Breast epithelium (tissue), 4 donors: ENCODE results near the gene ZDHHC17. TPM values are rescaled to one million over a fixed set of nuclear protein-coding genes. Genes with fewer than 3 reads are reported as not detected.

Experiments
- DNase-seq, 2 donors: peaks; one replicate each; pipeline ENCODE4 v3.0.0-alpha.2; 2019; ENCODE audit warnings: low spot score in 2 of 2
- H3K27ac ChIP-seq, 2 donors: fragments of 200-600 bp; sonication (generic) in 1 of 2; one replicate each; pipeline ENCODE4 v1.5.1; 2016 to 2019; ENCODE audit warnings: mild to moderate bottlenecking in 1 of 2
- H3K27me3 ChIP-seq, 2 donors: fragments of 200-600 bp; sonication (generic) in 1 of 2; one replicate each; pipeline versions ENCODE4 v1.5.1 to v1.6.0; 2017 to 2019; ENCODE audit warnings: control low read depth in 1 of 2, mild to moderate bottlenecking in 1 of 2
- H3K36me3 ChIP-seq: fragments of 200-600 bp; one replicate; pipeline ENCODE4 v1.5.1; 2019
- H3K4me1 ChIP-seq, 2 donors: fragments of 200-600 bp; sonication (generic); one replicate each; pipeline ENCODE4 v1.5.1; 2016 to 2019; ENCODE audit warnings: control low read depth in 1 of 2
- H3K4me3 ChIP-seq, 3 donors: fragments of 200-600 bp; sonication (generic); 1 replicate in 2 of 3; 2 replicates in 1 of 3; pipeline ENCODE4 v1.5.1; 2016 to 2019; ENCODE audit warnings: mild to moderate bottlenecking in 3 of 3, moderate library complexity in 2 of 3
- H3K9me3 ChIP-seq, 2 donors: fragments of 200-600 bp; sonication (generic) in 1 of 2; one replicate each; pipeline ENCODE4 v1.5.1; 2016 to 2019; ENCODE audit warnings: control low read depth in 1 of 2
- POLR2A ChIP-seq: fragments of 450-650 bp; IDR thresholded peaks from one replicate; pipeline ENCODE4 v1.6.1; 2016; ENCODE audit warnings: antibody characterized with exemption, mild to moderate bottlenecking, moderate library complexity
- POLR2AphosphoS5 ChIP-seq, 3 donors: sonication (generic); formaldehyde crosslinking; IDR thresholded peaks; one replicate each; pipeline ENCODE4 v1.6.1; 2017; ENCODE audit warnings: antibody characterized with exemption in 3 of 3
- intact Hi-C: fragments of 100-400 bp; cut with DNase I; formaldehyde crosslinking; loops from one replicate; pipeline ENCODE4 v1.15.1; 2023; ENCODE audit warnings: low total_unique reads
- total RNA-seq, 3 donors: library from RNA; depleted of rRNA; stranded (reverse); fragments of >200 nt; gene quantifications; one replicate each; pipeline ENCODE4 v1.1.0, GENCODE V29; 2016
- TF ChIP-seq, protein P1 (sequence below), 3 donors: fragments of 450-650 bp; IDR thresholded peaks; one replicate each; pipeline ENCODE4 v1.5.1; 2016 to 2017; ENCODE audit warnings: antibody characterized with exemption in 3 of 3, mild to moderate bottlenecking in 3 of 3, moderate library complexity in 3 of 3

The ZDHHC17 gene
- total RNA-seq, 3 donors from 2014 or later, result 51.8 to 86.1 (median 67.2) TPM

GRCh38 chr12:76882367-76882766, 118.5 kb downstream of the ZDHHC17 start:
- no peaks in the 10 kb centered on the region for H3K4me1 ChIP-seq
- H3K27me3 ChIP-seq, result no peaks in the 10 kb centered on the region
- TF ChIP-seq, protein P1, sequence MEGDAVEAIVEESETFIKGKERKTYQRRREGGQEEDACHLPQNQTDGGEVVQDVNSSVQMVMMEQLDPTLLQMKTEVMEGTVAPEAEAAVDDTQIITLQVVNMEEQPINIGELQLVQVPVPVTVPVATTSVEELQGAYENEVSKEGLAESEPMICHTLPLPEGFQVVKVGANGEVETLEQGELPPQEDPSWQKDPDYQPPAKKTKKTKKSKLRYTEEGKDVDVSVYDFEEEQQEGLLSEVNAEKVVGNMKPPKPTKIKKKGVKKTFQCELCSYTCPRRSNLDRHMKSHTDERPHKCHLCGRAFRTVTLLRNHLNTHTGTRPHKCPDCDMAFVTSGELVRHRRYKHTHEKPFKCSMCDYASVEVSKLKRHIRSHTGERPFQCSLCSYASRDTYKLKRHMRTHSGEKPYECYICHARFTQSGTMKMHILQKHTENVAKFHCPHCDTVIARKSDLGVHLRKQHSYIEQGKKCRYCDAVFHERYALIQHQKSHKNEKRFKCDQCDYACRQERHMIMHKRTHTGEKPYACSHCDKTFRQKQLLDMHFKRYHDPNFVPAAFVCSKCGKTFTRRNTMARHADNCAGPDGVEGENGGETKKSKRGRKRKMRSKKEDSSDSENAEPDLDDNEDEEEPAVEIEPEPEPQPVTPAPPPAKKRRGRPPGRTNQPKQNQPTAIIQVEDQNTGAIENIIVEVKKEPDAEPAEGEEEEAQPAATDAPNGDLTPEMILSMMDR (IDR thresholded peaks at IDR 0.05), result no peak
- TF ChIP-seq POLR2AphosphoS5 (IDR thresholded peaks at IDR 0.05), result no peak
- no peak for TF ChIP-seq POLR2A
- intact Hi-C loops, result no loop called here
- H3K27ac ChIP-seq, result no peak overlapping the region
- no peak overlapping the region for H3K4me3 ChIP-seq
- H3K36me3 ChIP-seq, result no peaks in the 10 kb centered on the region
- H3K9me3 ChIP-seq, result peaks cover 0 to 5% of the 10 kb centered on the region in 2 donors
- DNase-seq, result no peak

DNA sequence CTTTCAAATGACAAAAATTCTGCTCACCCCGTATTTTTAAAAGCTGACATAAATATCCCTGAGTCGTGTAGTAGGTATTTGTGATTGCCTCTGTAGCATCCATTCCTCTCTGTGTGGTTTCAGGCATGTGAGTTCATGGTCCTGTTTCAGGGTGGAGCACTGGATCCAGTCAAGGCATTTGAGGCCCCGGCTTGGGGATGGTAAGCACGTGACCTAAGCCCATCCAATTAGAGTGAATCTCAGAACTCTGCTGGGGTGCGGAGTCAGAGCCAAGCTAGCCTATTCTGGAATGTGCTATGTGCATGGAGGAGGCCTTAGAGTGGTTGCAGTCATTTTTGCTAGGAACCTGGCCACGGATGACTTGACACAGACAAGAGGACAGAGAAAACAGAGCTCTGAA, 119.2 kb downstream of the ZDHHC17 start:
- H3K27ac ChIP-seq, result no peak overlapping the region
- no peaks in the 10 kb centered on the region for H3K4me1 ChIP-seq
- peaks cover 0 to 5% of the 10 kb centered on the region in 2 donors for H3K9me3 ChIP-seq
- DNase-seq, result no peak
- no peak for TF ChIP-seq POLR2A
- TF ChIP-seq POLR2AphosphoS5 (IDR thresholded peaks at IDR 0.05), result no peak
- TF ChIP-seq, protein P1 (IDR thresholded peaks at IDR 0.05), result no peak
- intact Hi-C loops, result no loop called here
- H3K36me3 ChIP-seq, result no peaks in the 10 kb centered on the region
- no peaks in the 10 kb centered on the region for H3K27me3 ChIP-seq
- no peak overlapping the region for H3K4me3 ChIP-seq

DNA sequence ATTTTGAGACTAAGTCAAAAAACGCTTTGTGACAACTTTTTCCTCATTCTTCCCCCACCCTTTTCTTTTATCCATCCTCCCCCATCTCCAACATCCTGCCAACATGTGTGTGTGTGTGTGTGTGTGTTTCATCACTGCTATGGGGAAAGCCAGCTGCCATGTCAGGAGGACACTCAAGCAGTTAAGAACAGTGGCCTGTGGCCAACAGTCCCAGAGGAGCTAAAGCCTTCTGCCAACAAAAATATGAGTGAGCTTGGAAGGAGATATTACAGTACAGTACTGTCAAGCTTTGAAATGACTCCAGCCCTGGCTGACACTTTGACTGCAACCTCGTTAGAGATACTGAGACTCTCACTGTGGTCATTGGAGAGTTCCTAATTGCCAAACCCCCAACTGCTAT, 119.9 kb downstream of the ZDHHC17 start:
- Histone ChIP-seq H3K4me1 (no peaks in the 10 kb centered on the region), H3K36me3 (no peaks in the 10 kb centered on the region), H3K27ac (no peak overlapping the region), H3K4me3 (no peak overlapping the region), H3K9me3 (peaks cover 0 to 5% of the 10 kb centered on the region in 2 donors), H3K27me3 (no peaks in the 10 kb centered on the region)
- DNase-seq, result no peak
- intact Hi-C loops, result no loop called here
- TF ChIP-seq, protein P1 (IDR thresholded peaks at IDR 0.05), result no peak
- TF ChIP-seq POLR2A, result no peak
- no peak for TF ChIP-seq POLR2AphosphoS5 (IDR thresholded peaks at IDR 0.05)

- H3K4me3 ChIP-seq, result no peak overlapping the region
- no peaks in the 10 kb centered on the region for H3K4me1 ChIP-seq
- intact Hi-C loops, result no loop called here
- H3K27ac ChIP-seq, result no peak overlapping the region
- H3K27me3 ChIP-seq, result no peaks in the 10 kb centered on the region
- no peaks in the 10 kb centered on the region for H3K36me3 ChIP-seq
- DNase-seq, result no peak
- TF ChIP-seq, protein P1 (IDR thresholded peaks at IDR 0.05), result no peak
- TF ChIP-seq POLR2AphosphoS5 (IDR thresholded peaks at IDR 0.05) (no peak), POLR2A (no peak)
- no peaks in the 10 kb centered on the region for H3K9me3 ChIP-seq
Observed at GRCh38 chr12:76888775-76889174, 124.9 kb downstream of the ZDHHC17 start.

- TF ChIP-seq, protein P1 (IDR thresholded peaks at IDR 0.05), result no peak
- TF ChIP-seq POLR2AphosphoS5 (IDR thresholded peaks at IDR 0.05) (no peak), POLR2A (no peak)
- intact Hi-C loops, result no loop called here
Observed at GRCh38 chr12:76890151-76891143, 126.5 kb downstream of the ZDHHC17 start.

More at GRCh38 chr12:76890151-76891143, 126.5 kb downstream of the ZDHHC17 start:
- no peaks in the 10 kb centered on the region for H3K27me3 ChIP-seq
- no peak for DNase-seq
- H3K36me3 ChIP-seq, result no peaks in the 10 kb centered on the region
- H3K27ac ChIP-seq, result no peak overlapping the region
- no peak overlapping the region for H3K4me3 ChIP-seq
- no peaks in the 10 kb centered on the region for H3K4me1 ChIP-seq
- peaks cover 0 to 6% of the 10 kb centered on the region in 2 donors for H3K9me3 ChIP-seq
